Activated B cell treated with CpG ODN at 0.5 μM for 24 hours (primary cell): Measurements from ENCODE around the gene NUDT5. TPM values are rescaled to one million over a fixed set of nuclear protein-coding genes. Genes with fewer than 3 reads are reported as not detected.
"Not testable (repeated sequence)": the region's sequence is repeated elsewhere in the genome, so short reads cannot be mapped to it uniquely, and the experiment has no call there.

Experiments
- ATAC-seq: fragments of 200-7000 bp; cut with Tn5 transposase; one replicate; pipeline ENCODE4 v1.10.0; 2021; ENCODE audit warnings: low read depth, mild to moderate bottlenecking, moderate library complexity
- CTCF ChIA-PET: fragments of 350-600 bp; sonication (Branson Sonifier 250); formaldehyde crosslinking; loops from one replicate; lab custom pipeline; 2021; ENCODE audit warnings: antibody characterized with exemption; lab: Charles Lee
- POLR2A ChIA-PET: fragments of 350-600 bp; sonication (Branson Sonifier 250); formaldehyde crosslinking; loops from one replicate; lab custom pipeline; 2021; ENCODE audit warnings: antibody characterized with exemption; lab: Charles Lee
- DNase-seq: peaks from one replicate; pipeline ENCODE4 v3.0.0; 2022
- H3K27ac Mint-ChIP-seq: one replicate; pipeline ENCODE4 v1.8.0; 2020; ENCODE audit warnings: mixed read lengths
- H3K27me3 Mint-ChIP-seq: one replicate; pipeline ENCODE4 v1.8.0; 2021; ENCODE audit warnings: mixed read lengths
- H3K36me3 Mint-ChIP-seq: one replicate; pipeline ENCODE4 v1.8.0; 2021; ENCODE audit warnings: low read depth, mixed read lengths
- H3K4me1 Mint-ChIP-seq: one replicate; pipeline ENCODE4 v1.8.0; 2021; ENCODE audit warnings: mixed read lengths
- H3K4me3 Mint-ChIP-seq: one replicate; pipeline ENCODE4 v1.8.0; 2020; ENCODE audit warnings: mild to moderate bottlenecking, mixed read lengths
- H3K9me3 Mint-ChIP-seq: one replicate; pipeline ENCODE4 v1.8.0; 2020; ENCODE audit warnings: mixed read lengths
- CTCF ChIP-seq: fragments of 200-600 bp; IDR thresholded peaks from one replicate; pipeline ENCODE4 v1.8.0; 2022; ENCODE audit warnings: antibody characterized with exemption, mild to moderate bottlenecking
- intact Hi-C: fragments of 100-400 bp; cut with micrococcal nuclease; formaldehyde crosslinking; loops from one replicate; pipeline ENCODE4 v1.15.1; 2024
- total RNA-seq: library from RNA; stranded (reverse); gene quantifications from 2 replicates; pipeline ENCODE4 v1.2.3, GENCODE V29; 2022

NUDT5 gene
- total RNA-seq, 1 donor from 2014 or later: 53.2 TPM

GRCh38 chr10:12238821-12239220 is 43.1 kb upstream of the NUDT5 start:
- ATAC-seq: no peak
- Mint-ChIP-seq H3K36me3 (peaks cover 72% of the 10 kb centered on the region), H3K27me3 (no peaks in the 10 kb centered on the region), H3K9me3 (no peaks in the 10 kb centered on the region), H3K4me1 (peaks cover 42% of the 10 kb centered on the region), H3K27ac (no peak overlapping the region), H3K4me3 (no peak overlapping the region)
- POLR2A ChIA-PET: interaction anchor here (0.9 kb wide), 1 partner anchor 18 kb away, joined by 3 read pairs; no protein-coding TSS in a partner anchor
- no peak for TF ChIP-seq CTCF
- CTCF ChIA-PET: no interaction called here
- intact Hi-C loops: no loop called here
- DNase-seq: no peak

GRCh38 chr10:12237265-12238220 is 41.9 kb upstream of the NUDT5 start:
- POLR2A ChIA-PET: no interaction called here
- CTCF ChIA-PET: no interaction called here
- DNase-seq: no peak
- Mint-ChIP-seq H3K36me3 (peaks cover 79% of the 10 kb centered on the region), H3K27ac (no peak overlapping the region), H3K4me3 (no peak overlapping the region), H3K9me3 (no peaks in the 10 kb centered on the region), H3K4me1 (peaks cover 29% of the 10 kb centered on the region), H3K27me3 (no peaks in the 10 kb centered on the region)
- no peak for ATAC-seq
- TF ChIP-seq CTCF: no peak
- intact Hi-C loops: no loop called here

- POLR2A ChIA-PET: no interaction called here
- no peak overlapping the region for H3K27ac Mint-ChIP-seq
These were observed 40.1 kb upstream of the NUDT5 start for GRCh38 chr10:12235796-12236195.

GRCh38 chr10:12235116-12235694 is 39.5 kb upstream of the NUDT5 start:
- ChIA-PET POLR2A (no interaction called here), CTCF (no interaction called here)
- Mint-ChIP-seq H3K27ac (no peak overlapping the region), H3K9me3 (no peaks in the 10 kb centered on the region), H3K27me3 (no peaks in the 10 kb centered on the region), H3K4me3 (no peak overlapping the region), H3K36me3 (peaks cover 76% of the 10 kb centered on the region), H3K4me1 (peaks cover 8% of the 10 kb centered on the region)
- ATAC-seq: no peak
- no peak for DNase-seq
- intact Hi-C loops: no loop called here
- TF ChIP-seq CTCF: no peak

More at GRCh38 chr10:12235796-12236195, 40.1 kb upstream of the NUDT5 start:
- Mint-ChIP-seq H3K4me1 (peaks cover 12% of the 10 kb centered on the region), H3K4me3 (no peak overlapping the region), H3K36me3 (peaks cover 78% of the 10 kb centered on the region), H3K9me3 (no peaks in the 10 kb centered on the region), H3K27me3 (no peaks in the 10 kb centered on the region)
- CTCF ChIA-PET: no interaction called here
- DNase-seq: no peak
- ATAC-seq: no peak
- intact Hi-C loops: no loop called here
- TF ChIP-seq CTCF: no peak

GRCh38 chr10:12234687-12235086 is 39.0 kb upstream of the NUDT5 start:
- H3K27me3 Mint-ChIP-seq, H3K4me1 Mint-ChIP-seq, H3K9me3 Mint-ChIP-seq, ATAC-seq, H3K4me3 Mint-ChIP-seq, intact Hi-C loops, DNase-seq, CTCF ChIA-PET, H3K27ac Mint-ChIP-seq, POLR2A ChIA-PET: not testable (repeated sequence)
- H3K36me3 Mint-ChIP-seq: peaks cover 77% of the 10 kb centered on the region
